Neural cell (in vitro differentiated cells): ENCODE results near the gene SSBP3. TPM values are rescaled to one million over a fixed set of nuclear protein-coding genes. Genes with fewer than 3 reads are reported as not detected.

Source experiments
- H2AFZ ChIP-seq: fragments of 200-600, 300-800 bp; sonication (generic), shearing (Covaris generic); 2 replicates; pipeline ENCODE4 v1.6.0; 2014; ENCODE audit warnings: low read depth, mild to moderate bottlenecking, antibody characterized with exemption, low read length, moderate library complexity
- H3F3A ChIP-seq: fragments of 200-600 bp; shearing (Covaris generic); 2 replicates; pipeline ENCODE4 v1.6.1; 2016; ENCODE audit warnings: mild to moderate bottlenecking, moderate library complexity, mixed read lengths, antibody characterized with exemption, low read length; ENCODE audit not compliant: insufficient read depth, poor library complexity, severe bottlenecking
- H3K27ac ChIP-seq: fragments of 200-600, 300-800 bp; sonication (generic), shearing (Covaris generic); 2 replicates; pipeline ENCODE4 v1.5.1; 2014; ENCODE audit warnings: mild to moderate bottlenecking, low read length, moderate library complexity
- H3K27me3 ChIP-seq: fragments of 300-800, 200-600 bp; sonication (generic), shearing (Covaris generic); 2 replicates; pipeline ENCODE4 v1.6.0; 2014; ENCODE audit warnings: mild to moderate bottlenecking, low read depth, low read length, moderate library complexity; ENCODE audit not compliant: insufficient read depth
- H3K36me3 ChIP-seq: fragments of 300-800, 200-600 bp; sonication (generic), shearing (Covaris generic); 2 replicates; pipeline ENCODE4 v1.5.1; 2014; ENCODE audit warnings: mild to moderate bottlenecking, antibody characterized with exemption, low read length, moderate library complexity; ENCODE audit not compliant: insufficient read depth
- H3K4me2 ChIP-seq: fragments of 300-800, 200-600 bp; sonication (generic), shearing (Covaris generic); 2 replicates; pipeline ENCODE4 v1.6.0; 2014; ENCODE audit warnings: mild to moderate bottlenecking, low read length
- H3K4me3 ChIP-seq: fragments of 300-800, 200-600 bp; sonication (generic), shearing (Covaris generic); 2 replicates; pipeline ENCODE4 v1.5.1; 2014; ENCODE audit warnings: mild to moderate bottlenecking, low read length, moderate library complexity
- H3K79me2 ChIP-seq: fragments of 200-600 bp; shearing (Covaris generic); replicated peaks from 2 replicates; pipeline ENCODE4 v1.6.0; 2014; ENCODE audit warnings: mild to moderate bottlenecking, low read length, moderate library complexity; ENCODE audit not compliant: insufficient read depth
- H3K9ac ChIP-seq: fragments of 300-800, 200-600 bp; sonication (generic), shearing (Covaris generic); 2 replicates; pipeline ENCODE4 v1.6.1; 2016; ENCODE audit warnings: mild to moderate bottlenecking, low read length, mixed read lengths
- H3K9me2 ChIP-seq: fragments of 200-600 bp; shearing (Covaris generic); 2 replicates; pipeline ENCODE4 v1.6.1; 2016; ENCODE audit warnings: mild to moderate bottlenecking, low read length, mixed read lengths; ENCODE audit not compliant: insufficient read depth
- H3K9me3 ChIP-seq: fragments of 200-600, 300-800 bp; sonication (generic), shearing (Covaris generic); 2 replicates; pipeline ENCODE4 v1.6.1; 2016; ENCODE audit warnings: mild to moderate bottlenecking, mixed run types, low read length, moderate library complexity, mixed read lengths
- H4K20me1 ChIP-seq: fragments of 200-600 bp; shearing (Covaris generic); 2 replicates; pipeline ENCODE4 v1.6.1; 2016; ENCODE audit warnings: mild to moderate bottlenecking, mixed run types; ENCODE audit not compliant: insufficient read depth
- EP300 ChIP-seq: fragments of 450-650 bp; conservative IDR thresholded peaks from 2 replicates; pipeline ENCODE4 v1.6.1; 2014; ENCODE audit warnings: antibody characterized with exemption, mild to moderate bottlenecking, moderate library complexity; ENCODE audit not compliant: poor library complexity, severe bottlenecking
- EZH2 ChIP-seq: fragments of 200-600, 300-800 bp; shearing (Covaris generic), sonication (generic); IDR thresholded peaks from 2 replicates; pipeline ENCODE4 v1.6.1; 2014; ENCODE audit warnings: antibody characterized with exemption, low read length, borderline replicate concordance, mild to moderate bottlenecking; ENCODE audit not compliant: insufficient read depth, poor library complexity, severe bottlenecking
- MXI1 ChIP-seq: fragments of 450-650 bp; conservative IDR thresholded peaks from 2 replicates; pipeline ENCODE4 v1.6.1; 2014; ENCODE audit warnings: antibody characterized with exemption, mild to moderate bottlenecking; ENCODE audit not compliant: poor library complexity, severe bottlenecking
- POLR2AphosphoS5 ChIP-seq: IDR thresholded peaks from 2 replicates; pipeline ENCODE4 v1.6.1; 2012
- RAD21 ChIP-seq: fragments of 450-650 bp; conservative IDR thresholded peaks from 2 replicates; pipeline ENCODE4 v1.6.1; 2014; ENCODE audit warnings: antibody characterized with exemption, mild to moderate bottlenecking, moderate library complexity
- SMC3 ChIP-seq: fragments of 450-650 bp; conservative IDR thresholded peaks from 2 replicates; pipeline ENCODE4 v1.6.1; 2014; ENCODE audit warnings: antibody characterized with exemption, mild to moderate bottlenecking, moderate library complexity; ENCODE audit not compliant: poor library complexity
- TAF1 ChIP-seq: IDR thresholded peaks from 2 replicates; pipeline ENCODE4 v1.6.1; 2012; ENCODE audit warnings: low read depth
- polyA plus RNA-seq: library from polyadenylated mRNA; depleted of rRNA; stranded (reverse); fragments of >200 nt; gene quantifications from 2 replicates; pipeline ENCODE4 v1.2.3, GENCODE V29; 2014
- TF ChIP-seq, protein P1 (sequence below): fragments of 450-650 bp; IDR thresholded peaks from 2 replicates; pipeline ENCODE4 v1.5.1; 2014; ENCODE audit warnings: antibody characterized with exemption, mild to moderate bottlenecking, moderate library complexity; ENCODE audit not compliant: poor library complexity, severe bottlenecking
- TF ChIP-seq, protein P2 (sequence below): IDR thresholded peaks from 2 replicates; pipeline ENCODE4 v1.6.1; 2012; ENCODE audit warnings: borderline replicate concordance

Gene SSBP3
- polyA plus RNA-seq, 1 donor from 2014 or later: 77.4 TPM

DNA sequence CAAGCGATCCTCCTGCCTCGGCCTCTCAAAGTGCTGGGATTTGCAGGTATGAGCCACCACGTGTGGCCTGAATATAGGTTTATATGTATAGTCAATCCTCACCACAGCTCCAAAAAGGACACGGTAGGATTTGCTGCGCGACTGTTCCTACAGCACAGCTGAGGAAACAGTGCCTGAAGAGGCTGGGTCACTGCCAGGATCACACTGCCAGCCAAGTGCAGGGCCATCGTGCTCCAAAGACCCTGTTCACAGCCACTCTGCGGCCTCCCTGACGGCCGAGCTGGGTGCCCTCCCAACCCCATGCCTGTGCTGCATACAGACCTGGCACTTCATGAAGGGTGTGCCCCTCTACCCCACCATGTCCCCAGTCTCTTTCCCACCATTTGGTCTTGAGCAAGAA lies 134.9 kb downstream of the SSBP3 start (continued):
- no peak for TF ChIP-seq RAD21
- TF ChIP-seq MXI1: no peak

- H2AFZ ChIP-seq: no peak overlapping the region
- H3K79me2 ChIP-seq: peaks cover 47% of the 10 kb centered on the region
- no peaks in the 10 kb centered on the region for H3F3A ChIP-seq
- H3K9me2 ChIP-seq: no peaks in the 10 kb centered on the region
- H4K20me1 ChIP-seq: peaks cover 12% of the 10 kb centered on the region
- no peaks in the 10 kb centered on the region for H3K36me3 ChIP-seq
- H3K27ac ChIP-seq: no peak overlapping the region
- no peaks in the 10 kb centered on the region for H3K9me3 ChIP-seq
- H3K27me3 ChIP-seq: no peaks in the 10 kb centered on the region
- no peak overlapping the region for H3K4me3 ChIP-seq
- TF ChIP-seq EZH2 (no peak), TAF1 (no peak), POLR2AphosphoS5 (no peak), RAD21 (no peak), EP300 (no peak), SMC3 (no peak), MXI1 (no peak)
- TF ChIP-seq, protein P1, sequence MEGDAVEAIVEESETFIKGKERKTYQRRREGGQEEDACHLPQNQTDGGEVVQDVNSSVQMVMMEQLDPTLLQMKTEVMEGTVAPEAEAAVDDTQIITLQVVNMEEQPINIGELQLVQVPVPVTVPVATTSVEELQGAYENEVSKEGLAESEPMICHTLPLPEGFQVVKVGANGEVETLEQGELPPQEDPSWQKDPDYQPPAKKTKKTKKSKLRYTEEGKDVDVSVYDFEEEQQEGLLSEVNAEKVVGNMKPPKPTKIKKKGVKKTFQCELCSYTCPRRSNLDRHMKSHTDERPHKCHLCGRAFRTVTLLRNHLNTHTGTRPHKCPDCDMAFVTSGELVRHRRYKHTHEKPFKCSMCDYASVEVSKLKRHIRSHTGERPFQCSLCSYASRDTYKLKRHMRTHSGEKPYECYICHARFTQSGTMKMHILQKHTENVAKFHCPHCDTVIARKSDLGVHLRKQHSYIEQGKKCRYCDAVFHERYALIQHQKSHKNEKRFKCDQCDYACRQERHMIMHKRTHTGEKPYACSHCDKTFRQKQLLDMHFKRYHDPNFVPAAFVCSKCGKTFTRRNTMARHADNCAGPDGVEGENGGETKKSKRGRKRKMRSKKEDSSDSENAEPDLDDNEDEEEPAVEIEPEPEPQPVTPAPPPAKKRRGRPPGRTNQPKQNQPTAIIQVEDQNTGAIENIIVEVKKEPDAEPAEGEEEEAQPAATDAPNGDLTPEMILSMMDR: no peak
- TF ChIP-seq, protein P2, sequence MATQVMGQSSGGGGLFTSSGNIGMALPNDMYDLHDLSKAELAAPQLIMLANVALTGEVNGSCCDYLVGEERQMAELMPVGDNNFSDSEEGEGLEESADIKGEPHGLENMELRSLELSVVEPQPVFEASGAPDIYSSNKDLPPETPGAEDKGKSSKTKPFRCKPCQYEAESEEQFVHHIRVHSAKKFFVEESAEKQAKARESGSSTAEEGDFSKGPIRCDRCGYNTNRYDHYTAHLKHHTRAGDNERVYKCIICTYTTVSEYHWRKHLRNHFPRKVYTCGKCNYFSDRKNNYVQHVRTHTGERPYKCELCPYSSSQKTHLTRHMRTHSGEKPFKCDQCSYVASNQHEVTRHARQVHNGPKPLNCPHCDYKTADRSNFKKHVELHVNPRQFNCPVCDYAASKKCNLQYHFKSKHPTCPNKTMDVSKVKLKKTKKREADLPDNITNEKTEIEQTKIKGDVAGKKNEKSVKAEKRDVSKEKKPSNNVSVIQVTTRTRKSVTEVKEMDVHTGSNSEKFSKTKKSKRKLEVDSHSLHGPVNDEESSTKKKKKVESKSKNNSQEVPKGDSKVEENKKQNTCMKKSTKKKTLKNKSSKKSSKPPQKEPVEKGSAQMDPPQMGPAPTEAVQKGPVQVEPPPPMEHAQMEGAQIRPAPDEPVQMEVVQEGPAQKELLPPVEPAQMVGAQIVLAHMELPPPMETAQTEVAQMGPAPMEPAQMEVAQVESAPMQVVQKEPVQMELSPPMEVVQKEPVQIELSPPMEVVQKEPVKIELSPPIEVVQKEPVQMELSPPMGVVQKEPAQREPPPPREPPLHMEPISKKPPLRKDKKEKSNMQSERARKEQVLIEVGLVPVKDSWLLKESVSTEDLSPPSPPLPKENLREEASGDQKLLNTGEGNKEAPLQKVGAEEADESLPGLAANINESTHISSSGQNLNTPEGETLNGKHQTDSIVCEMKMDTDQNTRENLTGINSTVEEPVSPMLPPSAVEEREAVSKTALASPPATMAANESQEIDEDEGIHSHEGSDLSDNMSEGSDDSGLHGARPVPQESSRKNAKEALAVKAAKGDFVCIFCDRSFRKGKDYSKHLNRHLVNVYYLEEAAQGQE: no peak
- no peak overlapping the region for H3K9ac ChIP-seq
- H3K4me2 ChIP-seq: no peak overlapping the region
Observed at GRCh38 chr1:54270543-54270942, 135.7 kb downstream of the SSBP3 start.

- H3K9me3 ChIP-seq: no peaks in the 10 kb centered on the region
- H3K27me3 ChIP-seq: no peaks in the 10 kb centered on the region
- TF ChIP-seq TAF1 (no peak), POLR2AphosphoS5 (no peak), EP300 (no peak), MXI1 (no peak), EZH2 (no peak), SMC3 (no peak)
- TF ChIP-seq, protein P1: no peak
- H3F3A ChIP-seq: no peaks in the 10 kb centered on the region
- H3K9me2 ChIP-seq: no peaks in the 10 kb centered on the region
- H3K9ac ChIP-seq: no peak overlapping the region
- H2AFZ ChIP-seq: no peak overlapping the region
- H3K79me2 ChIP-seq: peaks cover 57% of the 10 kb centered on the region
- H3K4me2 ChIP-seq: no peak overlapping the region
- peaks cover 12% of the 10 kb centered on the region for H4K20me1 ChIP-seq
- no peak overlapping the region for H3K4me3 ChIP-seq
- no peaks in the 10 kb centered on the region for H3K36me3 ChIP-seq
- H3K27ac ChIP-seq: no peak overlapping the region
Observed at GRCh38 chr1:54268762-54269297, 137.4 kb downstream of the SSBP3 start.
